ENCODE data around the gene ATRN.

The ATRN gene

DNA sequence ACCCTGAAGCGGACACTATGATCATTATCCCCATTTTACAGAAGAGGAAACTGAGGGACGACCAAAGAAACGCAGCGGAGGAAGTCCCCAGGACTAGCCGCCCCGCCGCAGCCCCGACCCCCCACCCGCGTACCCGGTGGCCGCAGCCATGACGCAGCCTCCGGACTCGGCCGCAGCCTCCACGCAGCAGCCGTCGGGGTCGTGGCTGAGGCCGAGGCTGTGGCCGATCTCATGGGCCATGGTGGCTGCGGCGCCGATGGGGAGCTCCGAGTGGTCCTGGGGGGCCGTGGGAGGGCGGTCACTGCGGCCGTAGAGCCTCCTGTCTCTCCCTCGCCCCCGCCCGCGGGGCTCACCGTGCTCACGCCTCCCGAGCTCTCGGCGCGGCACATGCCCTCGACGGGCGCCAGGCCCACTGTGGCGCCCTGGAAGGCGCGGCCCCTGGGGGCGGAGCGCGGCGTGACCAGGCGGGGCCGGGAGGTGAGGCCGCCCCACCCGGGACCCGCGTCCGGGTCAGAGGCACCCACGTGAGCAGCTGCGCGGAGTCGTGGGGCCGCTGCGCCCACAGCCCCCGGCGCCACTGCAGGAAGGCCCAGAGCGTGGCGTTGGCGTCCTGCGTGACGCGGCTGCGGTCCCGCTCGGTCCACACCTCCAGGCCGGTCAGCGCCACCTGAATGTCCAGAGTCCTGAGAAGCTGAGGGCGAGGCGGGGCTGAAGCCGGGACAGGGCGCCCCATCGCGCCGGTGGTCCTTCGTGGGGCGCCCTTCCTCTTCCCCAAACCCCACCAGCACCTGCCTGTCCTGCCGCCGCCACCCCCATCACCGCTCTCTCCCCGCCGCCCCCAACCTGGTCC lies 202.6 kb downstream of the ATRN start:
- TF ChIP-seq, protein P1, sequence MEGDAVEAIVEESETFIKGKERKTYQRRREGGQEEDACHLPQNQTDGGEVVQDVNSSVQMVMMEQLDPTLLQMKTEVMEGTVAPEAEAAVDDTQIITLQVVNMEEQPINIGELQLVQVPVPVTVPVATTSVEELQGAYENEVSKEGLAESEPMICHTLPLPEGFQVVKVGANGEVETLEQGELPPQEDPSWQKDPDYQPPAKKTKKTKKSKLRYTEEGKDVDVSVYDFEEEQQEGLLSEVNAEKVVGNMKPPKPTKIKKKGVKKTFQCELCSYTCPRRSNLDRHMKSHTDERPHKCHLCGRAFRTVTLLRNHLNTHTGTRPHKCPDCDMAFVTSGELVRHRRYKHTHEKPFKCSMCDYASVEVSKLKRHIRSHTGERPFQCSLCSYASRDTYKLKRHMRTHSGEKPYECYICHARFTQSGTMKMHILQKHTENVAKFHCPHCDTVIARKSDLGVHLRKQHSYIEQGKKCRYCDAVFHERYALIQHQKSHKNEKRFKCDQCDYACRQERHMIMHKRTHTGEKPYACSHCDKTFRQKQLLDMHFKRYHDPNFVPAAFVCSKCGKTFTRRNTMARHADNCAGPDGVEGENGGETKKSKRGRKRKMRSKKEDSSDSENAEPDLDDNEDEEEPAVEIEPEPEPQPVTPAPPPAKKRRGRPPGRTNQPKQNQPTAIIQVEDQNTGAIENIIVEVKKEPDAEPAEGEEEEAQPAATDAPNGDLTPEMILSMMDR (IDR thresholded peaks at IDR 0.05; ENCODE audit: extremely low read depth, insufficient read depth, missing control alignments): no peak
- no peak for DNase-seq (ENCODE audit: low spot score)
- in situ Hi-C loops (cut with MboI; ENCODE audit: low pct_unique_long_range_greater_than_20kb, low sequenced_read_pairs, unreplicated experiment): no loop called here

DNA sequence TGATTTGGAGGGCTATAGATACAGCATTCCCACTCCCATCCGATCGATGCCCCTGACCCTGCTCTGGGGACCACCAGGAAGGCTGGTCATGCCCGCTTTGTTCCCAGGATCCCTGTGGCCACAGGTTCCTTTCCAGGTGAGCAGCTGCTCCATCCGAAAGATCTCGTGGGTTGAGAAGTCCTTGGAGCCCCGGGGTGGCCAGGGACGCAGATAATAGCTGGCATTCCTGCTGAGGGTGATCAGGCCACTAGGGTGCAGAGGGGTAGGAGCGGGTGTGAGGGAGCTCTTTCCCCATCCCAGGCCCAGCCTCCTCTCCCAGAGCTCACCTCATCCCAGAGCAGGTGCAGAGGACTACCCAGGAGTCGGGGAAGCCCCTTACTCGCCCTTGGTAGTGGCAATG lies 203.6 kb downstream of the ATRN start:
- DNase-seq (ENCODE audit: low spot score): no peak
- in situ Hi-C loops (cut with MboI; ENCODE audit: low pct_unique_long_range_greater_than_20kb, low sequenced_read_pairs, unreplicated experiment): no loop called here
- TF ChIP-seq, protein P1 (IDR thresholded peaks at IDR 0.05; ENCODE audit: extremely low read depth, insufficient read depth, missing control alignments): no peak

DNA sequence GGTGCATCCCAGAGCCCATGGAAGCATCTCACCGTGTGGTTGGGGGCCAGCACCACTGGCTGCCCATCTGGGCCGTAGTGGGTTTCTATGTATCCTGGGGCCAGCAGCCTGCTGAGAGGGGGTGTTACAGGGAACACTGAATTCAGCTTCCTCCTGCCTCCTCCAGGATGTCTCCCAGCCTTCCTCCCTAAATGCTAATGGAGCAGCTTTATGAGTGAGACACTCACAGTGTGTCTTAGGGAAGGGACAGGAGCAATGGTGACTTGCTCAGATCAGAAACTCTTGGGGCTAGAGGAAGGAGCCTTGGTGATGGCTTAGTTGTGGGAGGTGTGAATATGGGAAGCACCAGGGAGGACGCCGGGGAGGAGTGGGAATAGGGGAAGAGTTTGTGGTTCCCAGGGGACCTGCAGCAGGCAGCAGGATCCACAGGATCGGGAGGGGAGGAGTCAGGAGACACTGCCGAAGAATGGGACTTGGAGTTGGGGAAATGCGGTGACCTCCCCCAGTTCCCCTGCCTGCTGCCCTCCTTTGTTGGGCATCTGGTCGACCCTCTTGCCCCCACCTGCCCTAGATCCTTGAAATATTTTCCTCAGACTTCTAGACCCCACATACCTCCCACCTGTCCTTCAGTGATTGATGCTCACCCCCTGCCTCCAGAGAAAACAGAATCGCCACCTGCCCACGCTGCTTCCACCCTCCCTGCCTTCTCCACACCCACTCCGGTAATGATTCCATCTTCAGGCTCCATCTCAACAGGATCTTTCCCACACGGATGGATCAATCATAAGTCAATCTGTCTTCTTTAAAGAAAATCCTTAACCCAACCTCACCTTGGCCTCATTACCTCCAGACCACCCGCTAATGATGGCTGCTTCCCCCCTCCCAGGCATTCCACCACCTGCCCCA lies 204.4 kb downstream of the ATRN start:
- TF ChIP-seq, protein P1 (IDR thresholded peaks at IDR 0.05; ENCODE audit: extremely low read depth, insufficient read depth, missing control alignments): no peak
- in situ Hi-C loops (cut with MboI; ENCODE audit: low pct_unique_long_range_greater_than_20kb, low sequenced_read_pairs, unreplicated experiment): no loop called here
- DNase-seq (ENCODE audit: low spot score): no peak

DNA sequence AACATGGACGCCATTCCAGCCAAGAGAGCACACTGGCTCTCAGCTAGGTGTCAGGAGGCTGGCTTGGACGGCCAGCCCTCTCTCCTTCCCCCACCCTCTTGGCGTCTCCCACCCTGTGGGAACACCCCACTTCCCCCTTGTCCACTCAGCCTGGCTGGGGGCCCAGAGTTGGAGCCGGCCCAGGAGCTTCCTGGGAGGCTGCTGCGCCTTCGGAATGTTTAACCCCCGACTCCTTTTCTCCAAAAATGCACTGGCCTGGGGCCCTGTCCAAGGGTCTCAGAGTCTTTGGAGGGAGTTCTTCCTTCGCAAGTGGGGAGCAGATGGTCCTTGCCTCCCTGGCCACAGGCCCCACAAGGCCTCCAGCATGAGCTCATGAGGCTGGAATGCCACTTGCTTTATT lies 206.9 kb downstream of the ATRN start:
- in situ Hi-C loops (cut with MboI; ENCODE audit: low pct_unique_long_range_greater_than_20kb, low sequenced_read_pairs, unreplicated experiment): no loop called here
- no peak for DNase-seq (ENCODE audit: low spot score)
- TF ChIP-seq, protein P1 (IDR thresholded peaks at IDR 0.05; ENCODE audit: extremely low read depth, insufficient read depth, missing control alignments): no peak

DNA sequence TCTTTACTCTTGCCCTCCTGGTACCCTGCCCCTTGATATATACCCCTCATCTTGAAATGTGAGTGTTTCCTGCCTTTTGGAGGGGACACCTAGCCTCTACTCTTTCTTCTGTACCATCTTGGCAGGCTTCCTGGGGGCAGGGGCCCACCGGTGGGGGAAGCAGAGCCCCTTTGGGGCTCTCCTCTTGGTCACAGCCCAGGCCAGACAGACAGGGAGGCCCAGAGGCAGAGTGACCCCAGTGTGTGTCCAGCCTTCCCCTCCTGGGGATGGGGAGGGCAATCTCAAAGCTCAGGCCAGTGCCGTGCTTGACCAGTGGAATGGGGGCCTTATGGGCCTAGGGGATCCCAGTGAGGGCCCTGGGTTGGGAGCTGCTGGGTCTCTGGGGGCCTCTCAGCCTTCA lies 207.4 kb downstream of the ATRN start:
- DNase-seq (ENCODE audit: low spot score): no peak
- in situ Hi-C loops (cut with MboI; ENCODE audit: low pct_unique_long_range_greater_than_20kb, low sequenced_read_pairs, unreplicated experiment): no loop called here
- TF ChIP-seq, protein P1 (IDR thresholded peaks at IDR 0.05; ENCODE audit: extremely low read depth, insufficient read depth, missing control alignments): no peak

DNA sequence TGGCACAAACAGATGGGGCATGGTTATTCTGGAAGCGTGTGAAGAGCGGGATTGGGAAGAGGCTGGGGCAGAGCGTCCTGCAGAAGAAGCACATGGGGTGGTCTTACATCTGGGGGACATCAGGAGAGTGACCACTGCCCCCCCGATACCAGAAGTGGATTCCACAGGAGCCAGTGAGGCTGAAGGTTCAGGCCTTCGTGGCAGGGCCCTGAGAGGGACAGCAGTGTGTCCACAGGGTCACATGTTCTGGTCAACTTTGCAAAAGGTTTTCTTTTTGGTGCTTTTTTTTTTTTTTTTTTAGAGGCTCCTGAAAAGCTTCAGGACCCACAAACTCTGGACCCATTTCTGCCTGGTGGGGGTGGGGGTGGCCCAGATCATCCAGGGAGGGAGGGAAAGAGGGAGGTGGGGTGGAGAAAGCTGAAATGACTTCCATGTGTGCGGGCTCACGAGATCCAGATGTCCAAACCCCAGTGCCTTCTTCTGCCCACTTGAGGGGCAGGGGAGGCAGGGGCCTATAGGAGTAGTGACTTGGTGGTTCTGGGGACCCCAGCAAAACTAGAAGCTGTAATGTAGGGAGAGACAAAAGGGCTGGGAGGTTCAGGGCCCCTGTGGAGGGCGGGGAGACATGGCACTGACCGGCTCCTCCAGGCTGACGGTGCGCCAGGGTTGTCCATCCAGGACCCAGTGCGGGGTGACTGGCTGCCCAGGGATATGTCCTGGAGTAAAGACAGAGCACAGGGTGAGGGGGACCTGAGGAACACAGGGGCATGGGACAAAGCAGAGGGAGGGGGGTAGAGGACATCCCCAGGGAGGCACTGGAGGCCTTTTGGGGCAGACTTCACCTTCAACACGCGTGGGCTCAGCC lies 208.3 kb downstream of the ATRN start:
- no peak for DNase-seq (ENCODE audit: low spot score)
- in situ Hi-C loops (cut with MboI; ENCODE audit: low pct_unique_long_range_greater_than_20kb, low sequenced_read_pairs, unreplicated experiment): no loop called here
- TF ChIP-seq, protein P1 (IDR thresholded peaks at IDR 0.05; ENCODE audit: extremely low read depth, insufficient read depth, missing control alignments): no peak

Data from GM13977 (cell line).